Measurements from ENCODE around the gene TUFT1.

- TF ChIP-seq SP1 (IDR thresholded peaks at IDR 0.05) (no peak), FOXK2 (IDR thresholded peaks at IDR 0.05) (no peak), CTBP1 (IDR thresholded peaks at IDR 0.05; ENCODE audit: borderline replicate concordance) (no peak), FOXA1 (IDR thresholded peaks at IDR 0.05) (no peak), BHLHE40 (IDR thresholded peaks at IDR 0.05; ENCODE audit: borderline replicate concordance) (no peak), FOXM1 (IDR thresholded peaks at IDR 0.05; ENCODE audit: borderline replicate concordance) (no peak), HDGF (IDR thresholded peaks at IDR 0.05; ENCODE audit: borderline replicate concordance) (no peak), SUZ12 (IDR thresholded peaks at IDR 0.05) (no peak), NFRKB (IDR thresholded peaks at IDR 0.05) (no peak)
Measured at GRCh38 chr1:151539321-151540020, 638 bp upstream of the TUFT1 start.
